Smooth muscle cell (in vitro differentiated cells): ENCODE results near the gene FAM185A. TPM values are rescaled to one million over a fixed set of nuclear protein-coding genes. Genes with fewer than 3 reads are reported as not detected.
A peak's percentile ranks its signal among the peaks of the same experiment; 100 is the strongest.

Experiments
- DNase-seq: peaks from one replicate; lab custom pipeline; 2025; ENCODE audit not compliant: unreplicated experiment; lab: John Stamatoyannopoulos, UW
- H2AFZ ChIP-seq: fragments of 200-600 bp; sonication (generic); 2 replicates; pipeline ENCODE4 v1.6.0; 2016; ENCODE audit warnings: antibody characterized with exemption, low read depth, mild to moderate bottlenecking
- H3F3A ChIP-seq: fragments of 200-600 bp; sonication (generic); 2 replicates; pipeline ENCODE4 v1.6.0; 2017; ENCODE audit warnings: antibody characterized with exemption, low read depth
- H3K27ac ChIP-seq: fragments of 200-600 bp; sonication (generic); 2 replicates; pipeline ENCODE4 v1.5.1; 2016; ENCODE audit warnings: low read depth, mild to moderate bottlenecking
- H3K27me3 ChIP-seq: fragments of 200-600 bp; sonication (generic); 2 replicates; pipeline ENCODE4 v1.6.1; 2016; ENCODE audit warnings: low read depth, mild to moderate bottlenecking
- H3K36me3 ChIP-seq: fragments of 200-600 bp; sonication (generic); 2 replicates; pipeline ENCODE4 v1.5.1; 2016; ENCODE audit warnings: low read depth
- H3K4me1 ChIP-seq: fragments of 200-600 bp; sonication (generic); 2 replicates; pipeline ENCODE4 v1.5.1; 2016; ENCODE audit warnings: low read depth
- H3K4me2 ChIP-seq: fragments of 200-600 bp; sonication (generic); 2 replicates; pipeline ENCODE4 v1.6.0; 2016; ENCODE audit warnings: mild to moderate bottlenecking
- H3K4me3 ChIP-seq: fragments of 200-600 bp; sonication (generic); 2 replicates; pipeline ENCODE4 v1.5.1; 2016; ENCODE audit warnings: mild to moderate bottlenecking
- H3K79me2 ChIP-seq: fragments of 200-600 bp; sonication (generic); 2 replicates; pipeline ENCODE4 v1.6.0; 2016; ENCODE audit warnings: low read depth, mild to moderate bottlenecking
- H3K9ac ChIP-seq: fragments of 200-600 bp; sonication (generic); 2 replicates; pipeline ENCODE4 v1.6.0; 2016; ENCODE audit warnings: low read depth
- H3K9me3 ChIP-seq: fragments of 200-600 bp; sonication (generic); replicated peaks from 2 replicates; pipeline ENCODE4 v1.5.1; 2016; ENCODE audit warnings: low read depth
- H4K20me1 ChIP-seq: fragments of 200-600 bp; sonication (generic); 2 replicates; pipeline ENCODE4 v1.6.0; 2016; ENCODE audit warnings: low read depth
- CTCF ChIP-seq: fragments of 200-600 bp; sonication (generic); IDR thresholded peaks from 2 replicates; pipeline ENCODE4 v1.5.1; 2017; ENCODE audit warnings: borderline replicate concordance, mild to moderate bottlenecking, antibody characterized with exemption; ENCODE audit not compliant: insufficient read depth, poor library complexity, severe bottlenecking
- WGBS: methylation state at CpG from one replicate; pipeline ENCODE4 v1.1.7; 2016; ENCODE audit warnings: low lambda C conversion rate; 5-methylcytosine and 5-hydroxymethylcytosine counted together
- polyA plus RNA-seq: library from polyadenylated mRNA; unstranded; fragments of >200 nt; fragmentation: Nextera tagmentation; extraction: Ambion mirVana; gene quantifications from 2 replicates; pipeline ENCODE4 v1.2.1, GENCODE V29; 2016
- total RNA-seq: library from RNA; depleted of rRNA; stranded (reverse); fragments of >200 nt; gene quantifications from 2 replicates; pipeline ENCODE4 v1.2.3, GENCODE V29; 2014

FAM185A gene
- total and polyA plus RNA-seq, 2 experiments from 2014 or later: 2.0 to 5.3 TPM

GRCh38 chr7:102821994-102822747 lies 73.4 kb downstream of the FAM185A start:
- Histone ChIP-seq H3K9me3 (no peaks in the 10 kb centered on the region), H3K4me2 (no peak overlapping the region), H3K4me3 (no peak overlapping the region), H3K27ac (no peak overlapping the region), H3K4me1 (no peaks in the 10 kb centered on the region), H3K9ac (no peak overlapping the region), H3F3A (no peaks in the 10 kb centered on the region), H4K20me1 (no peaks in the 10 kb centered on the region), H3K79me2 (no peaks in the 10 kb centered on the region), H3K36me3 (no peaks in the 10 kb centered on the region), H3K27me3 (no peaks in the 10 kb centered on the region), H2AFZ (no peak overlapping the region)
- 96% methylated on average over 2 of the region's 2 CpGs for WGBS
- no peak for DNase-seq
- TF ChIP-seq CTCF: no peak

- Histone ChIP-seq H3K36me3 (no peaks in the 10 kb centered on the region), H4K20me1 (no peaks in the 10 kb centered on the region), H2AFZ (no peak overlapping the region), H3K79me2 (no peaks in the 10 kb centered on the region), H3K9me3 (no peaks in the 10 kb centered on the region), H3K27ac (no peak overlapping the region), H3K27me3 (no peaks in the 10 kb centered on the region), H3F3A (peaks cover 2% of the 10 kb centered on the region), H3K4me3 (no peak overlapping the region), H3K4me2 (no peak overlapping the region), H3K9ac (no peak overlapping the region), H3K4me1 (no peaks in the 10 kb centered on the region)
- TF ChIP-seq CTCF: no peak
- WGBS: 92% methylated on average over 6 of the region's 6 CpGs
- DNase-seq: no peak
Measured at GRCh38 chr7:102823390-102824119, 74.8 kb downstream of the FAM185A start.

- no peak overlapping the region for H3K4me2 ChIP-seq
- no peak overlapping the region for H3K4me3 ChIP-seq
- H4K20me1 ChIP-seq: no peaks in the 10 kb centered on the region
- DNase-seq: no peak
- no peak for TF ChIP-seq CTCF
- no peaks in the 10 kb centered on the region for H3K36me3 ChIP-seq
- H3K79me2 ChIP-seq: no peaks in the 10 kb centered on the region
- no peaks in the 10 kb centered on the region for H3K9me3 ChIP-seq
- no peak overlapping the region for H3K9ac ChIP-seq
- peaks cover 5% of the 10 kb centered on the region for H3F3A ChIP-seq
- H2AFZ ChIP-seq: no peak overlapping the region
- WGBS: 90% methylated on average over 2 of the region's 2 CpGs
- no peaks in the 10 kb centered on the region for H3K27me3 ChIP-seq
- no peaks in the 10 kb centered on the region for H3K4me1 ChIP-seq
- peak overlapping the region; percentile 50 for H3K27ac ChIP-seq
Measured at GRCh38 chr7:102828286-102828685, 79.5 kb downstream of the FAM185A start.
